Posterior vena cava (tissue), 2 donors: ENCODE results near the gene NEK3. TPM values are rescaled to one million over a fixed set of nuclear protein-coding genes. Genes with fewer than 3 reads are reported as not detected.
"Not testable (repeated sequence)": the region's sequence is repeated elsewhere in the genome, so short reads cannot be mapped to it uniquely, and the experiment has no call there.

ENCODE experiments used
- DNase-seq: peaks from one replicate; pipeline ENCODE4 v3.0.0-alpha.2; 2020; ENCODE audit warnings: low spot score
- intact Hi-C, 2 donors: fragments of 100-400 bp; cut with DNase I; formaldehyde crosslinking; loops; one replicate each; pipeline versions ENCODE4 v1.14.1 to v1.14.2; 2022 to 2023
- long read RNA-seq, 2 donors: library from polyadenylated mRNA; unstranded; transcript quantifications; one replicate each; pipeline ENCODE4 v2.0.0, GENCODE V29; 2020 to 2021
- total RNA-seq, 2 donors: library from RNA; stranded (reverse); fragmentation: NEBNext Ultra II Directional; extraction: Animal tissue kit (Norgen Biotek cat#: 25700); gene quantifications; one replicate each; pipeline ENCODE4 v1.2.1, GENCODE V29; 2021
- donor health status: DM: yes; HTN: yes; CAD: no.
- donor health status: DM: yes; HTN: yes; CAD: no.

The NEK3 gene, protein sequence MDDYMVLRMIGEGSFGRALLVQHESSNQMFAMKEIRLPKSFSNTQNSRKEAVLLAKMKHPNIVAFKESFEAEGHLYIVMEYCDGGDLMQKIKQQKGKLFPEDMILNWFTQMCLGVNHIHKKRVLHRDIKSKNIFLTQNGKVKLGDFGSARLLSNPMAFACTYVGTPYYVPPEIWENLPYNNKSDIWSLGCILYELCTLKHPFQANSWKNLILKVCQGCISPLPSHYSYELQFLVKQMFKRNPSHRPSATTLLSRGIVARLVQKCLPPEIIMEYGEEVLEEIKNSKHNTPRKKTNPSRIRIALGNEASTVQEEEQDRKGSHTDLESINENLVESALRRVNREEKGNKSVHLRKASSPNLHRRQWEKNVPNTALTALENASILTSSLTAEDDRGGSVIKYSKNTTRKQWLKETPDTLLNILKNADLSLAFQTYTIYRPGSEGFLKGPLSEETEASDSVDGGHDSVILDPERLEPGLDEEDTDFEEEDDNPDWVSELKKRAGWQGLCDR
- 10 to 100 TPM; 12.2 to 17.3 TPM for total RNA-seq
- long read RNA-seq, donor 1, partial matches to known transcripts = 2 of 4 reads
- long read RNA-seq, donor 1, other reads (novel, unspliced or antisense) = 2 of 4 reads
- long read RNA-seq, donor 2, transcript NEK3-205 (16 exons, 2,396 nt) = major isoform, 5 of 10 reads
- long read RNA-seq, donor 2, partial matches to known transcripts = 4 of 10 reads
- long read RNA-seq, donor 2, other reads (novel, unspliced or antisense) = 1 of 10 reads

DNA sequence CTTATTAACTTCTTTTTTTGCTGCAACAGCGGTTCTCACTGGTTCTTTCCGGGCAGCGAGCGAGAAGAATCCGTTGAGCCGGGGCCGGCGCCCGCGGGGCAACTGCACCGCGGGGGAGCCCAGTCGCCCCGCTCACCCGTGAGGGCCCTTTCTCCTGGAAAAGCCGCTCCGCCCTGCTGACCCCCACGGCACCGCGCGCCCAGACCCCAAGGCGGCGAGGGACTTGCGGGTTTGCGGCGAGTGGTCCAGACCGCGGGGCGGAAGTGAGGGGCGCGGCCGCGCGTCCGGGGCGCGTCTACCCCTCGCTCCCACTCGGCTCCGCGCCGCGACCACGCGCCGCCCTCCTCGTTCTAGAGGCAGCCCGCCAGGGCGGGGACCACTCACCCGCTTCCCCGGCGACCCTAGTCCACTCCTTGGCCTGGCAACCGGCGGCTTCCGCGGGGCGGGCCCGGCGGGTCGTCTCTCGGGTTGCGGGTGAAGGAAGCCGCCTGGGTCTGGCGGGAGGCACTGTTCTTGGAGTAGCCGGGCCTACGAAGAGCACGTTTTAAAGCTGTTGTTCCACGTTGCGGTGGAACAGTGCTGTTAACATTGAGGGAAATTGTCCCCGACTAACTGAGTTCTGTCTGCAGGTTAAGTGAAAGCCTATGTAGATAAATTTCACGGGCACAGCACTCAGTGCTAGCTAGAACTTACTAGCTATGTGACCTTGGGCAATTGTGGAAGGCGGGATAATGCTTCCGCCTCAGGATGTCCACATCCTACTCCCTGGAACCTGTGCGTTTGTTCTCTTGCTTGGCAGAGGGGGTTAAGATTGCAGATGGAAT, at the start of gene NEK3:
TSS of gene NEK3 (minus strand) at position 439 of the 824 bp plus-strand sequence. CDS start 3,406 bp downstream, outside the sequence.
- intact Hi-C loops = loop anchor here in 1 of 2 donors (1.0 kb wide), 1 partner anchor 21 kb away; no protein-coding TSS in a partner anchor
- DNase-seq = peak; percentile 90

DNA sequence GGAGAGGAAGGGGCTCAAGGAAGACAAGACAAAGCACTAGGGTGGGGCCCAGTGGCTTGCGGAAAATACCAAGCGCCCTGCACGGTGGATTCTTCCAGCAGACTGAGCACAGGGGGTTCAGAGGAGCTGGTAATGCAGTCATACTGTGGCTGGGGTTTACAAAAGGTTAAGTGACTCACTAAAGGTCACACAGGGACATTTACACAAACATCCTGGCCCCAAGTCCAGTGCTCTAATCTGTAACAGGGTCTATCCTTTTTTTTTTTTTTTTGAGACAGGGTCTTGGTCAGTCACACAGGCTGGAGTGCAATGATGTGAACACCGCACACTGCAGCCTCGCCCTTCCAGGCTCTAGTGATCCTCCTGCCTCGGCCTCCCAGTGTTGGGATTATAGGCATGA, 49.0 kb upstream of the NEK3 start:
- DNase-seq, intact Hi-C loops: not testable (repeated sequence)

DNA sequence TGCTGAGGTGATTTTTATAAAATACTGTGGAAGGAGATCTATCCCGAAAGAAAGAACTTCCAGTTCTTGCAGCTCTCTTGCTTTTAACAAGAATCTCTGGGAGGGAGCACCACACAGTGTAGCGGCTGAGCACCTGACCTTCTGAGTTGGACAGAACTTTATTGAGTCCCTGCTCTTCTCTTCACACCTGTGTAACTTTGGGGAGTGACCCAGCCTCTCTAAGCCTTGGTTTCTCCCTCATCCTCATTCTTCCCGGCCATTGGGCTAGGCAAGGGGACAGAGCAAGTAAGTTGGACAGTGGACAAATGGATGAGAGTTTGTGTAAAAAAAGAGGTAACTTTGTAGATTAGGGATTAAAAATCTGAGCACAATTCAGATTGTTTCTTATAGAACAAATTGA, 48.5 kb upstream of the NEK3 start:
- intact Hi-C loops, DNase-seq: not testable (repeated sequence)

DNA sequence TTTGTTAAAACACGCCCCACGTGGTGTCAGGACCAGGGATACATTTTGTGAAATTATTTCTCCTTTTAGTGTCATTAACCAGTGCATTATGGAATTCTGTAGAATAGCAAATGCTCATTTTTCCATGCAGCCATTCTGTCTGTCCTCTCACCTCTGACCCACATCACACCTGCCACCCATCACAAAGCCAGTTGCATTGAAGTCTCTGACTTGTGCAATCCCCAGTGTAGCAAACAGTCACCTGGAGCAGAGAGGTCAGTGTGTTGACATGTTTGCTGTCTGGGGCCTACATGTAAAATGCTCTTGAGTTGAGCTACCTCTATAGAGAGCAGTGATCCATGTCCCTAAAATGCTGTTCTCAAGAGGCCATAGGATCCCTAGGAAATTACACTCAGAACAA, 47.9 kb upstream of the NEK3 start:
- DNase-seq, intact Hi-C loops: not testable (repeated sequence)

DNA sequence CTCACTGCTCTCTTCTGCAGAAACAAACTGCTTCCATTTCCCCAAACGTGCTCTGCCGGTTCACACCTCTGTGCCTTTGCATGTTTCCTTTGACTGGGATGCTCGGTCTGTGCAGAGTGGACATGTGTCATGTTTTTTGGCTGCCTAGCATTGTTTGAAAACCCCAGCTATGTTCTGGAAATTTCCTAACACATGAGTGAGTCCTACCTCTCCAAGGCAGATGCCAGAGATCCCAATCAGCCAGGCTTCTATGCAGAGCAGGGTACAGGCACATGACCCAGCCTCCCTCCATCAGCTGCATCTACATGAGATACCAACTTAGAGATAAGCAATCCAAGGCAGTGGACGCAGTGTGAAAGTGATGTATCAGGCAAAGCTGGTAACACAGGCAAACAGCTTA, 45.1 kb upstream of the NEK3 start:
- intact Hi-C loops = not testable (repeated sequence)

DNA sequence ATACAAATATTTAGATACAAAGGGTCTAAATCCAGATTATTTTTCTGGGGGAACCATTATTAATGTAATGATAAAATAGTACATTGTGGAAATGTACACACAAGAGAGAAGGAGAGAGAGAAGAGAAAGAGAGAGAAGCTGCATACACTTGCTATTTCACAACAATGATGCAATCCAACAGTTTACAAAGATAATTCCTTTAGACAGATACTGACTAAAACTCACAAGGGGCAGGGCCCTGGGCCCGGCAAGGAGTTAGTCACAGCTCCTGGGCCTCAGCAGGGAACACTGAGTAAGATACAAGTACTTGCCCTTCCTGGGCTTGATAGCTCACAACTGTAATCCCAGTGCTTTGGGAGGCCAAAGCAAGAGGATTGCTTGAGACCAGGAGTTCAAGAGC, 44.5 kb upstream of the NEK3 start:
- intact Hi-C loops = not testable (repeated sequence)
- DNase-seq = peak; percentile 87

More for the DNA sequence above, 45.1 kb upstream of the NEK3 start:
- DNase-seq = not testable (repeated sequence)

DNA sequence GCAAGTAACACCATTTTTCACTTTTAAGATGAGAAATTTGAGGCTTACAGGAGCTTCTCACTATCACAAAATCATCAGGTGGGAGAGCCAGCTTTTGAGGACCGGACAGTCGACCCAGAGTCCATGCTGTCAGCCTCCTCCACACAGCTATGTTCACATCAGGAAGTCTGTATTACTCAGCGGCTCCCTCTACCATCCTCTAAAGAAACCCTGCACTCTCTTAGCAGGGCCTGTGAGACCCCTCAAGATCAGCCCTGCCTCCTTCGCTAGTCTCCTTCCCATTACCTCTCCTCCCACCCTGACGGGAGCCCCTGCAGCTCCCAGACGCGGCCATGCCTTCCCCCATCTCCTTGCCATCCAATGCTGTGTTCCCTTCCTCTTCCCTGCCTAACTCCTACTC, 43.1 kb upstream of the NEK3 start:
- intact Hi-C loops, DNase-seq: not testable (repeated sequence)

DNA sequence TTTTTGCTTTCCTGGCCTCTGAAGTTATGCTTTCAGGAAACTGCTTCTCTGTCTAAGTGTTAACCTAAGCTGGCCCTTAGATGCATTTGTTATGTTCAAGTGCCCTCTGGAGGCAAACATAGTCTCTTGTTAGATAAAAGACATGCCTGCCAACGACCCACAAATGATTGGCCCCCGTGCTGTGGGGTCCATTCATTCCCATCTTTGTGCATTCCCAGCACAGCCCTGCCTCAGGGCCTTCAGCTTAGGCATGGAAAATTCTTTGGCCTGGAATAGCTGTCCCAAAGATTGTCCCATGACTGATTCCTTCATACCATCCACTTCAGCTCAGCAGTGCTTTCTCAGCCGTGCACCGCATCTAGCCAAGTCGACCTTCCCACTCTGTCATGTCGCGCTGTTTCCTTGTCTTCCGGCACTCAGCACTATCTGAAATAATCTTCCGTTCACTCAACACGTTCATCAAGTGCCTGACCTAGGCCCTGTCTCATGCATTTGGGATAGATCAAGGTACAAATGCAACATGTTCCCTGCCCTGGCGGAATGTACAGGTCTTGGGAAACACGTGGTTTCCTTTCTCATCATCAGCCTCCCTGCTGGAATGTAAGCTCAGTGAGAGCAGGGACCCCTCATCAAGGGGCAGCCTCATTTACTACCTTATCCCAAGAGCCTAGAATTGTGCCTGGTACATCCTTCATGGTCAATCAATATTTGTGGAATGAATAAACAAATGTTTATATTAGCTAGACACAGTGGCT, 42.2 kb upstream of the NEK3 start:
- DNase-seq, intact Hi-C loops: not testable (repeated sequence)

DNA sequence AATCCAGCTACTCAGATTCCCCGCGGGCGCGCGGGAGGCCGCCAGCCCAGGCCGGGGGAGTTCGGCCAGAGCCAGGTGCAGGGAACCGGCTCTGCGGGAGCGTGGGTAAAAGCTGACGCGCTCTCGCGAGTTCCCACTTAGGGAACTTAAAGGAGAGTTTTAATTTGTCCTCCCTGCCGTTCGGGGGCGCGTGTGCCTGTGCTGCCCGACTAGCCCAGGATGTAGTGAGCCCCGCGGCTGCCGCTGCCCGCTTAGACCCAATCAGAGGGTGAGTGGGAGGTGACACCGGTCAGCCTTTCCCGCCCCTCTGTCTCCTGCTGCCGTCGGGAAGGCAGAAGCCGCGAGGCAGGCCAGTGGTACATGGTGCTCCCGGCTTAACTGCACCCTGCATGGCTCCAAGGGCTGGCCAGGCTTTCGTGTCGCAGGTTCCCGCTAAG, 36.0 kb upstream of the NEK3 start:
- intact Hi-C loops = no loop called here
- peak; percentile 96 for DNase-seq

DNA sequence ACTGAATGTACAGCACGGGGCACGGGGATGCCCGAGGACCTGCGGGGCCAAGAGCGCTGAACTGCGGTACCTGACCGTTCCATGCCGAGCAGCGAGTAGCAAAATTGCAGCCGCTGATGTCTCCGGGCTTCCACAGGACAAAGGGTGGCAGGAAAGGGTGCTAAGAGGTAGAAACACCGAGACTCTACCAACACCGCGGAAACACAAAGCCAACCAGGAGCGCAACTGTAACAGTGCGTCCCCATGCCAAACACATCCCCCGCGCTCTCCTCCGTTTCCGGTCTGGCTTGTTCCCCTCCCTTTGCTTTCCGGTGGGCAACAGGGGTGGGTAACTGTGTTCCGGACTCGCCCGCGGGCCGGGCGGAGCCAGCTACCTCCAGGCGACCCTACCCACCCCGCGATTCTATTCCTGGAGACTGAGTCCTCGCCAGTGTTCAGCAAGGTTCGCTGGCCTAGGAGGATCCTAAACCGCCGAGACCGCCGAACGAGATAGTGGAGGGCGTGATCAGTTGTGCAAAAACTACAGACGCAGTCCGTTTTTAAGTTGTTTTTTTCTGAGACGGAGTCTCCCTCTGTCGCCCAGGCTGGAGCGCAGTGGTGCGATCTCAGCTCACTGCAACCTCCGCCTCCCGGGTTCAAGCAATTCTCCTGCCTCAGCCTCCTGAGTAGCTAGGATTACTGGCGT, 34.9 kb upstream of the NEK3 start:
- peak; percentile 93 for DNase-seq
- intact Hi-C loops = no loop called here

DNA sequence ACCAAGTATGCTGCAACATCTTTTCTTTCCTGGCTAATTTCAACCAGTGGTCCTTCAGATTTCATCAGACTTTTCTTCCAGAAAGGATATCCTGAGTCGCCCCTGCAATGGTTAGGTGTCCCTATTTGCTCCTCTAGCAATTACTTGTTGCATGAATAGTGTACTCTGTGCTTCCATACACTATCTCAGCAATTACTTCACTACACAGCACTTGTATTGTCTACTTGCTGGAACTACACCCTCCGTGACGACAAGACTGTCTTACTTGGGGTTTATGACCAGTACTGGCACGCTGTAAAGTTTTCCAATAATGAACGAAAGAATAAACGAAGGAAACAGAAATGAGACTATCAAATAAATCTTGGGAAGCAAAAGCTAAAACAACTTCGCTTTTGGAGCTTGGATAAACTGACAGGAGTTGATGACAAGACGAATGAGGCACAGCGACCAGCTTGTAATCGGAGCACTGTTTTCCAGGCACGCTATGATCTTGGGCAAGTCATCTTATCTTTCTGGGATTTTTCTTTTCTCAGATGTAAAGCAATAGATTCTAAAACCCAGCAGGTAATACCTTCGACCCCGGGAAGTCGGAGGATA, 34.3 kb upstream of the NEK3 start:
- intact Hi-C loops, DNase-seq: not testable (repeated sequence)

DNA sequence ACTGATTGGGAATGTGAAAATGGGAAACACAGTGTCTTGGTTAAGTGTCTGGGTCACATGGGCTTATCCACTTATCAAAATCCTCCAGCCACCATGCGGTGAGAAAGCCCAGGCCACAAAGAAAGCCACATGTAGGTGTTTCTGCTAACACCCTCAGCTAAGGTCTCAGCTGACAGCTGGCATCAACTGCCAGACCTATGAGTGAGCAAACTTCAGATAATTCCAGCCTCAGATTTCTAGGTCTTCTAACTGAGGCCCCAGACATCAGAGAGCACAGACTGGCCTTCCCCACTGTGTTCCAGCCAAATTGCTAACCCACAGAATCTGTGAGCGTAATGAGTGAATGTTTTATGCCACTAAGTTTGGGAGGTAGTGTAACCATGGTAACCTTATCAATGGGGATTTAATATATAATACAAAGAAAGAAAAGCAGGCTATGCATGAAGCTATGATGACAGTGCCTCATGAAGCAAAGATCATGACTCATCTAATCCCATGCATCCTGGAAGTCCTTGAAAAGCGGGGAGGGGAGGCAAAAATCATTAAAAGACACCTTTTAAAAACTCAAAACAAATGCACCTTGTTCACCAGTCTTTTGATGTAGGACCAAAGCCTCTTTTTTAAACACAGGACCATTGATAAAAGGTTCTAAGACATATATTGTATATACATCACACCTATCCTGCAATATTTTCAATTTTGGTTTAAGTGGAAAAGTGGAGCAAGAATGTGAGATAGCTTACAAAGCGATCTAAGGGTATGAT, 28.2 kb upstream of the NEK3 start:
- intact Hi-C loops, DNase-seq: not testable (repeated sequence)

DNA sequence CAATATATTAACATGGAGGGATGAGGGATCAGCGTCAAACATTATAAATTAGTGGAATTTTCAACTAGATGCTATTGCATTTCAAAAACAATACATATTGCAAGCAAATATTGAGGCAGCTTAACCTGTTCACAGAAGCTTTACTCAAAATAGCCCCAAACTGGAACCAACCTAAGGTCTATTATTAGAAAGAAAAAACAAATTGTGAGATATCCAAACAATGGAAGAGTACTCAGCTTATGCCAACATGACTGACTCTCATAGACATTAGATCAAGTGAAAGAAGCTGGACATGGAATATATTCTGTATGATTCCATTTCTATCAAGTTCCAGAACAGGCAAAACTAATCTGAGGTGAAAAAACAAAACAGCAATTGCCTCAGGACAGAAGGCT, 27.6 kb upstream of the NEK3 start:
- intact Hi-C loops = no loop called here
- DNase-seq = no peak

DNA sequence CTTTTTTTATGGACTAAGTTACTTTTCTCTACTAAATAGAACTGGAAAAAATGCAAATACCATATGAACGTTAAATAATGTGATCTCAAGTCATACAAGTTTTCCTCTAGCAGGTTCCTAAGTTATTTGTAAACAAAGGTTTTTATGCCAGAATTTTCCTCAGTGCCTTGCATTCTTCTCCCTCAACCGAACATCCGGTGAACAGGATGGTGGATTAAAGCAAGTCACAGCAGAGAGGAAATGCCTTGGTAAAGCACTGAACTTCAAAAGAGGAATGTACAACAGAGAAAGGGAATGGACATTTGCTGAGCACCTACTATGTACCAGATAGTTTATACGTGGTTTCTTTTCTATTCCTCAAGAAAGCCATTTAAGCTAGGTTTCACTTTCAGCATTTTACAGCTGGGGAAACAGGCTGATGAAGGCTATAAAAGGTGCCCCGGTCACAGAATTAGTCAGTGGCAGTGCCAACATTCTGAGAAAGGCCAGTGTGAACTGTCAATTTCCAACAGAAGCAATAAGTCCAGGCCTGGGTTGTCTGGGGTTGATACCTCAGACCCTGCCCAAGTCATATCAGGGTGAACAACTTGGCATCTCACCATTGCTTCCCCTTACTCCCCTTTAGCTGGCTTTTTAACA, 22.0 kb upstream of the NEK3 start:
- intact Hi-C loops, DNase-seq: not testable (repeated sequence)

DNA sequence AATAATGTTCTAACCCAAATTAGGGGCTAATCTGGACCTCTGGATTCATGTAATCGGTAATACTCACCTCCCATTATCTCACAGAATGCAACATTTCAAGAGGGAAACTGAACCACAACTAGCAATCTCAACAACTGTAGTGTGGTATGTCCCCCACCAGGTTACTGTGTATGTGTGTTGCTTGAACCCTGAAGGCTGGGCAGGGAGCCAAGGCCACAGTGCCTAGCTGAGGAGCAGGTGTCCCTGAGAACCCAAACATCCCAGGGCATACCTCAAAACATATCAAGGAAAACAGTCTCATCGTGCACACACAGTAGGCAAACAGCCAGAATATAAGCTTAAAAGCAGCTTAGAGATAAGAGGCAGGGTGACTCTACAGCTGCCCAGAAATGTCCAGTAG, 20.5 kb upstream of the NEK3 start:
- intact Hi-C loops = no loop called here
- no peak for DNase-seq

DNA sequence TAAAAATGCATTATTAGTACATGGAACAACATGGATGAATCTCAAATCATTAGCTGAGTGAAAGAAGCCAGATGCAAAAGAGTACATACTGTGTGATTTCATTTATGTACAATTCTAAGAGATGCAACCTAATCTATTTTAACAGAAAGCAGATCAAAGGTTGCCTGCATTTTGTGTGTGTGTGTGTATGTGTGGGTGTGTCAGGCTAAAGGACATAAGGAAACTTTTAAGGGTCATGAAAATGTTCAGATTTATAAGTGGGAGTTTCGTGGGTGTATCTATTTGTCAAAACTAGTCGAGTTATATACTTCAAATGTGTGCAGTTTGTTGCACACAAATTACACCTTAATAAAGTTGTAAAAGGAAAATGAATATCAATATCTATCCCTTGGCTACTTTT, 17.9 kb upstream of the NEK3 start:
- DNase-seq = no peak
- intact Hi-C loops = no loop called here

DNA sequence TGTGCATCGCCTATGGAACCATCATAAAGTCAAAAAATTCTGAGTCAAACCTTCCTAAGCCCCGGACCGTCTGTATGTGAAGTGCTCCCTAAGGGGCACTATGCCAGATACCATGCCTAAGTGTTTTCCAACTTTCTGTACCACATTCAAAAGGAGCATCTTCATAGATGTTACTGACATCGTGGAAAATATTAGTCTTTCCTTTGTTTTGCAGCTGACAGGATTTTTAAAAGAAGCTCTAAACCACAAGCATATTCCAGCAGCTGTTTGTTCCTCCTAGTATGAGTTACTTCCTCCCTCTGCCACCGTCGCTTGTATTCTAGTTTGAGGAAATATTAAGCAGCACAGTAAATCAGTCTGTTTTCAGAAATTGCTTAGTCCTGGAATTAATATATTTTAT, 14.6 kb upstream of the NEK3 start:
- intact Hi-C loops, DNase-seq: not testable (repeated sequence)
